ENCODE data around the gene C1QB.
"Not testable (repeated sequence)": the region's sequence is repeated elsewhere in the genome, so short reads cannot be mapped to it uniquely, and the experiment has no call there.

C1QB gene

GRCh38 chr1:22668840-22669239, 15.8 kb downstream of the C1QB start:
- not testable (repeated sequence) for DNase-seq

GRCh38 chr1:22670352-22670975, 17.4 kb downstream of the C1QB start:
- no peak for DNase-seq

GRCh38 chr1:22671999-22672398, 19.0 kb downstream of the C1QB start:
- DNase-seq: no peak

GRCh38 chr1:22673486-22674409, 20.7 kb downstream of the C1QB start:
- DNase-seq: peak; percentile 16

- DNase-seq: no peak
Measured at GRCh38 chr1:22674410-22674749, 21.3 kb downstream of the C1QB start.

GRCh38 chr1:22676151-22676550, 23.1 kb downstream of the C1QB start:
- not testable (repeated sequence) for DNase-seq

GRCh38 chr1:22676916-22677583, 24.0 kb downstream of the C1QB start:
- no peak for DNase-seq

GRCh38 chr1:22677931-22678896, 25.2 kb downstream of the C1QB start:
- DNase-seq: no peak

GRCh38 chr1:22680726-22681125, 27.7 kb downstream of the C1QB start:
- DNase-seq: no peak

GRCh38 chr1:22681556-22682276, 28.7 kb downstream of the C1QB start:
- no peak for DNase-seq

- no peak for DNase-seq
Measured at GRCh38 chr1:22683547-22683946, 30.5 kb downstream of the C1QB start.

GRCh38 chr1:22685591-22686059, 32.6 kb downstream of the C1QB start:
- no peak for DNase-seq

GRCh38 chr1:22687191-22687590, 34.2 kb downstream of the C1QB start:
- DNase-seq: no peak

GRCh38 chr1:22688466-22688865, 35.4 kb downstream of the C1QB start:
- DNase-seq: no peak

- DNase-seq: no peak
Measured at GRCh38 chr1:22689505-22689904, 36.5 kb downstream of the C1QB start.

GRCh38 chr1:22691031-22691753, 38.2 kb downstream of the C1QB start:
- no peak for DNase-seq

GRCh38 chr1:22694172-22694571, 41.1 kb downstream of the C1QB start:
- DNase-seq: no peak

- no peak for DNase-seq
Measured at GRCh38 chr1:22696610-22697009, 43.6 kb downstream of the C1QB start.

- no peak for DNase-seq
Measured at GRCh38 chr1:22697980-22698379, 44.9 kb downstream of the C1QB start.

GRCh38 chr1:22699681-22700520, 46.9 kb downstream of the C1QB start:
- DNase-seq: no peak
